SK-N-SH treated with all-trans-retinoic acid at 6 μM for 48 hours (cell line): ENCODE data around the gene SLC25A10.

Experiments
- ATAC-seq: fragments of 200-7000 bp; cut with Tn5 transposase; 3 replicates; pipeline ENCODE4 v1.9.1; 2020; ENCODE audit warnings: mild to moderate bottlenecking, moderate library complexity
- ARNTL ChIP-seq: fragments of 450-650 bp; formaldehyde crosslinking; IDR thresholded peaks from 2 replicates; pipeline ENCODE4 v1.5.0; 2020; ENCODE audit warnings: low read depth, mild to moderate bottlenecking, moderate library complexity, borderline replicate concordance
- BACH2 ChIP-seq: fragments of 250-450 bp; sonication (Bioruptor Pico); IDR thresholded peaks from 2 replicates; pipeline ENCODE4 v1.9.0; 2021; ENCODE audit warnings: mild to moderate bottlenecking, borderline replicate concordance
- CSDC2 ChIP-seq: fragments of 250-450 bp; sonication (Bioruptor Pico); IDR thresholded peaks from 2 replicates; pipeline ENCODE4 v1.5.0; 2020; ENCODE audit warnings: mild to moderate bottlenecking, moderate library complexity
- CSRNP3 ChIP-seq: fragments of 250-450 bp; sonication (Bioruptor Pico); IDR thresholded peaks from 2 replicates; pipeline ENCODE4 v1.5.1; 2021; ENCODE audit warnings: mild to moderate bottlenecking, moderate library complexity
- ESRRG ChIP-seq: fragments of 250-450 bp; sonication (Bioruptor Pico); IDR thresholded peaks from 2 replicates; pipeline ENCODE4 v1.6.1; 2021; ENCODE audit warnings: mild to moderate bottlenecking
- GLIS3 ChIP-seq: fragments of 250-450 bp; sonication (Bioruptor Pico); IDR thresholded peaks from 2 replicates; pipeline ENCODE4 v1.5.0; 2020; ENCODE audit warnings: mild to moderate bottlenecking, moderate library complexity
- ISL1 ChIP-seq: fragments of 250-450 bp; sonication (Bioruptor Pico); IDR thresholded peaks from 2 replicates; pipeline ENCODE4 v2.1.2; 2022; ENCODE audit warnings: mild to moderate bottlenecking, moderate library complexity
- OSR1 ChIP-seq: fragments of 250-450 bp; sonication (Bioruptor Pico); IDR thresholded peaks from 2 replicates; pipeline ENCODE4 v1.8.0; 2022; ENCODE audit warnings: moderate library complexity, mild to moderate bottlenecking, inconsistent platforms
- POU6F1 ChIP-seq: fragments of 250-450 bp; sonication (Bioruptor Pico); IDR thresholded peaks from 2 replicates; pipeline ENCODE4 v1.8.0; 2021; ENCODE audit warnings: low read depth, mild to moderate bottlenecking, moderate library complexity, borderline replicate concordance
- PPARA ChIP-seq: fragments of 250-450 bp; sonication (Bioruptor Pico); IDR thresholded peaks from 2 replicates; pipeline ENCODE4 v1.5.0; 2020; ENCODE audit warnings: mild to moderate bottlenecking, borderline replicate concordance
- RARB ChIP-seq: fragments of 250-450 bp; sonication (Bioruptor Pico); IDR thresholded peaks from 2 replicates; pipeline ENCODE4 v1.8.0; 2021; ENCODE audit warnings: mild to moderate bottlenecking, moderate library complexity
- SNAI2 ChIP-seq: fragments of 250-450 bp; sonication (Bioruptor Pico); IDR thresholded peaks from 2 replicates; pipeline ENCODE4 v1.5.0; 2020; ENCODE audit warnings: mild to moderate bottlenecking, moderate library complexity
- TCF4 ChIP-seq: fragments of 250-450 bp; sonication (Bioruptor Pico); IDR thresholded peaks from 2 replicates; pipeline ENCODE4 v1.8.0; 2021; ENCODE audit warnings: mild to moderate bottlenecking, moderate library complexity, borderline replicate concordance
- TOX ChIP-seq: fragments of 250-450 bp; sonication (Bioruptor Pico); IDR thresholded peaks from 2 replicates; pipeline ENCODE4 v1.8.0; 2021; ENCODE audit warnings: mild to moderate bottlenecking, moderate library complexity, borderline replicate concordance
- TSHZ2 ChIP-seq: fragments of 250-450 bp; sonication (Bioruptor Pico); IDR thresholded peaks from 2 replicates; pipeline ENCODE4 v1.5.0; 2020; ENCODE audit warnings: mild to moderate bottlenecking, moderate library complexity
- ZC3H10 ChIP-seq: fragments of 250-450 bp; sonication (Bioruptor Pico); IDR thresholded peaks from 2 replicates; pipeline ENCODE4 v1.5.1; 2021; ENCODE audit warnings: mild to moderate bottlenecking, moderate library complexity
- ZFP3 ChIP-seq: fragments of 250-450 bp; sonication (Bioruptor Pico); IDR thresholded peaks from 2 replicates; pipeline ENCODE4 v1.5.0; 2020; ENCODE audit warnings: mild to moderate bottlenecking, moderate library complexity
- ZFP30 ChIP-seq: fragments of 450-650 bp; formaldehyde crosslinking; IDR thresholded peaks from 2 replicates; pipeline ENCODE4 v1.5.0; 2022; ENCODE audit warnings: mild to moderate bottlenecking, moderate library complexity
- ZNF565 ChIP-seq: fragments of 450-650 bp; formaldehyde crosslinking; conservative IDR thresholded peaks from 2 replicates; pipeline ENCODE4 v1.5.0; 2020; ENCODE audit warnings: low read depth, mild to moderate bottlenecking, moderate library complexity
- ZNF70 ChIP-seq: fragments of 450-650 bp; formaldehyde crosslinking; IDR thresholded peaks from 2 replicates; pipeline ENCODE4 v1.5.0; 2020; ENCODE audit warnings: mild to moderate bottlenecking, moderate library complexity
- ZNF8 ChIP-seq: fragments of 450-650 bp; formaldehyde crosslinking; IDR thresholded peaks from 2 replicates; pipeline ENCODE4 v1.5.0; 2020; ENCODE audit warnings: mild to moderate bottlenecking, moderate library complexity
- TF ChIP-seq, protein P1 (sequence below): fragments of 250-450 bp; sonication (Bioruptor Pico); IDR thresholded peaks from 2 replicates; pipeline ENCODE4 v1.8.0; 2020; ENCODE audit warnings: mild to moderate bottlenecking, moderate library complexity, borderline replicate concordance
- TF ChIP-seq, protein P2 (sequence below): fragments of 250-450 bp; sonication (Bioruptor Pico); IDR thresholded peaks from 2 replicates; pipeline ENCODE4 v1.5.1; 2020; ENCODE audit warnings: low read depth, mild to moderate bottlenecking, moderate library complexity

SLC25A10 gene

DNA sequence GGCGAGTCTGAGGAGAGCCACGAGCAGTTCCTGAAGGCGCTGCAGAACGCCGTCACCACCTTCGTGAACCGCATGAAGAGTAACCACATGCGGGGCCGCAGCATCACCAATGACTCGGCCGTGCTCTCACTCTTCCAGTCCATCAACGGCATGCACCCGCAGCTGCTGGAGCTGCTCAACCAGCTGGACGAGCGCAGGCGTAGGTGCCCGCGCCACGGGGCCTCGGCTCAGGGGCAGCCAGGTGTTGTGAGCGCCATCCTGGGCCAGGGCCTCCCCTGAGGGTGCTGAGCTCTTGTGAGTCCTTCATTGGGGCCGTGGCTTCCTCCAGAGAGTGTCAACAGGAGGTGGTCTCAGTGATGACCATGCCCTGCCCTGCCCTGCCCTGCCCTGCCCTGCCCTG lies 16.3 kb upstream of the SLC25A10 start:
- ATAC-seq: no peak
- no peak for TF ChIP-seq ISL1 (CRISPR knock-in tag)
- TF ChIP-seq ZFP3 (CRISPR knock-in tag): no peak
- no peak for TF ChIP-seq ZNF70 (CRISPR knock-in tag)
- no peak for TF ChIP-seq RARB (CRISPR knock-in tag)
- TF ChIP-seq TSHZ2: no peak
- no peak for TF ChIP-seq POU6F1 (CRISPR knock-in tag)
- TF ChIP-seq SNAI2 (CRISPR knock-in tag): no peak
- TF ChIP-seq ARNTL (CRISPR knock-in tag): no peak
- TF ChIP-seq CSRNP3: no peak
- no peak for TF ChIP-seq BACH2 (CRISPR knock-in tag)
- no peak for TF ChIP-seq ZC3H10 (CRISPR knock-in tag)
- TF ChIP-seq ZNF8 (CRISPR knock-in tag): no peak
- TF ChIP-seq OSR1 (CRISPR knock-in tag): no peak
- no peak for TF ChIP-seq ZFP30 (CRISPR knock-in tag)
- TF ChIP-seq CSDC2: no peak
- TF ChIP-seq TOX: no peak
- no peak for TF ChIP-seq ESRRG
- TF ChIP-seq, protein P1, sequence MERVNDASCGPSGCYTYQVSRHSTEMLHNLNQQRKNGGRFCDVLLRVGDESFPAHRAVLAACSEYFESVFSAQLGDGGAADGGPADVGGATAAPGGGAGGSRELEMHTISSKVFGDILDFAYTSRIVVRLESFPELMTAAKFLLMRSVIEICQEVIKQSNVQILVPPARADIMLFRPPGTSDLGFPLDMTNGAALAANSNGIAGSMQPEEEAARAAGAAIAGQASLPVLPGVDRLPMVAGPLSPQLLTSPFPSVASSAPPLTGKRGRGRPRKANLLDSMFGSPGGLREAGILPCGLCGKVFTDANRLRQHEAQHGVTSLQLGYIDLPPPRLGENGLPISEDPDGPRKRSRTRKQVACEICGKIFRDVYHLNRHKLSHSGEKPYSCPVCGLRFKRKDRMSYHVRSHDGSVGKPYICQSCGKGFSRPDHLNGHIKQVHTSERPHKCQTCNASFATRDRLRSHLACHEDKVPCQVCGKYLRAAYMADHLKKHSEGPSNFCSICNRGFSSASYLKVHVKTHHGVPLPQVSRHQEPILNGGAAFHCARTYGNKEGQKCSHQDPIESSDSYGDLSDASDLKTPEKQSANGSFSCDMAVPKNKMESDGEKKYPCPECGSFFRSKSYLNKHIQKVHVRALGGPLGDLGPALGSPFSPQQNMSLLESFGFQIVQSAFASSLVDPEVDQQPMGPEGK (CRISPR knock-in tag): no peak
- TF ChIP-seq, protein P2, sequence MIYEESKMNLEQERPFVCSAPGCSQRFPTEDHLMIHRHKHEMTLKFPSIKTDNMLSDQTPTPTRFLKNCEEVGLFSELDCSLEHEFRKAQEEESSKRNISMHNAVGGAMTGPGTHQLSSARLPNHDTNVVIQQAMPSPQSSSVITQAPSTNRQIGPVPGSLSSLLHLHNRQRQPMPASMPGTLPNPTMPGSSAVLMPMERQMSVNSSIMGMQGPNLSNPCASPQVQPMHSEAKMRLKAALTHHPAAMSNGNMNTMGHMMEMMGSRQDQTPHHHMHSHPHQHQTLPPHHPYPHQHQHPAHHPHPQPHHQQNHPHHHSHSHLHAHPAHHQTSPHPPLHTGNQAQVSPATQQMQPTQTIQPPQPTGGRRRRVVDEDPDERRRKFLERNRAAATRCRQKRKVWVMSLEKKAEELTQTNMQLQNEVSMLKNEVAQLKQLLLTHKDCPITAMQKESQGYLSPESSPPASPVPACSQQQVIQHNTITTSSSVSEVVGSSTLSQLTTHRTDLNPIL (CRISPR knock-in tag): no peak
- TF ChIP-seq PPARA (CRISPR knock-in tag): no peak
- TF ChIP-seq, all 23 proteins: peak for 0

- TF ChIP-seq OSR1 (CRISPR knock-in tag) (no peak), CSRNP3 (no peak), CSDC2 (no peak), TCF4 (no peak), TOX (no peak), ZFP3 (CRISPR knock-in tag) (no peak), POU6F1 (CRISPR knock-in tag) (no peak), ZNF565 (CRISPR knock-in tag) (no peak), RARB (CRISPR knock-in tag) (no peak), GLIS3 (no peak), BACH2 (CRISPR knock-in tag) (no peak)
- ATAC-seq: no peak; the same call in 2 of the 3 replicates
Observed at GRCh38 chr17:81696218-81696941, 15.7 kb upstream of the SLC25A10 start.
